HUES6 (cell line): ENCODE measurements around the gene LARGE1.
"Not testable (repeated sequence)": the region's sequence is repeated elsewhere in the genome, so short reads cannot be mapped to it uniquely, and the experiment has no call there.

Experiments used
- H3K27ac ChIP-seq: 2 replicates; pipeline ENCODE4 v1.7.0; 2013; ENCODE audit warnings: low read depth, mild to moderate bottlenecking, low read length, inconsistent platforms
- H3K27me3 ChIP-seq: 2 replicates; pipeline ENCODE4 v1.6.1; 2013; ENCODE audit warnings: low read length; ENCODE audit not compliant: control insufficient read depth, insufficient read depth
- H3K36me3 ChIP-seq: 2 replicates; pipeline ENCODE4 v1.6.1; 2013; ENCODE audit warnings: low read length; ENCODE audit not compliant: control insufficient read depth, insufficient read depth
- H3K4me1 ChIP-seq: 2 replicates; pipeline ENCODE4 v1.6.1; 2013; ENCODE audit warnings: low read length; ENCODE audit not compliant: control insufficient read depth, insufficient read depth
- H3K4me3 ChIP-seq: 2 replicates; pipeline ENCODE4 v1.5.1; 2013; ENCODE audit warnings: low read depth, low read length
- H3K9ac ChIP-seq: one replicate; pipeline ENCODE4 v1.6.1; 2013; ENCODE audit warnings: mild to moderate bottlenecking, low read length
- H3K9me3 ChIP-seq: 2 replicates; pipeline ENCODE4 v1.6.1; 2013; ENCODE audit warnings: low read depth, low read length; ENCODE audit not compliant: control insufficient read depth, insufficient read depth

Gene LARGE1

GRCh38 chr22:33380789-33381530 lies 539.3 kb downstream of the LARGE1 start:
- Histone ChIP-seq H3K4me3 (no peak overlapping the region), H3K27ac (no peak overlapping the region), H3K4me1 (no peaks in the 10 kb centered on the region), H3K9ac (no peak overlapping the region), H3K9me3 (peaks cover 4% of the 10 kb centered on the region; the same call in 1 of the 2 replicates), H3K27me3 (no peaks in the 10 kb centered on the region), H3K36me3 (peaks cover 17% of the 10 kb centered on the region; the same call in 1 of the 2 replicates)

GRCh38 chr22:33379836-33380235 lies 540.4 kb downstream of the LARGE1 start:
- H3K27ac ChIP-seq = no peak overlapping the region
- no peak overlapping the region for H3K9ac ChIP-seq
- H3K27me3 ChIP-seq = no peaks in the 10 kb centered on the region
- H3K4me3 ChIP-seq = no peak overlapping the region
- peaks cover 4% of the 10 kb centered on the region; the same call in 1 of the 2 replicates for H3K9me3 ChIP-seq
- peaks cover 17% of the 10 kb centered on the region; the same call in 1 of the 2 replicates for H3K36me3 ChIP-seq
- H3K4me1 ChIP-seq = no peaks in the 10 kb centered on the region

- H3K36me3 ChIP-seq = no peaks in the 10 kb centered on the region
- H3K4me1 ChIP-seq = no peaks in the 10 kb centered on the region
- H3K9ac ChIP-seq = no peak overlapping the region
- H3K4me3 ChIP-seq = no peak overlapping the region
- H3K27me3 ChIP-seq = no peaks in the 10 kb centered on the region
- no peak overlapping the region for H3K27ac ChIP-seq
- H3K9me3 ChIP-seq = peaks cover 19% of the 10 kb centered on the region
Measured at GRCh38 chr22:33372875-33373274, 547.4 kb downstream of the LARGE1 start.

GRCh38 chr22:33363256-33363655 lies 557.0 kb downstream of the LARGE1 start:
- not testable (repeated sequence) for H3K9me3 ChIP-seq, H3K4me1 ChIP-seq, H3K4me3 ChIP-seq, H3K9ac ChIP-seq, H3K27me3 ChIP-seq, H3K27ac ChIP-seq, H3K36me3 ChIP-seq

- Histone ChIP-seq H3K27me3 (no peaks in the 10 kb centered on the region), H3K36me3 (0 out of 2 replicates have a peak, but pooled peaks cover 3% of the 10 kb centered on the region), H3K9ac (no peak overlapping the region), H3K9me3 (no peaks in the 10 kb centered on the region), H3K4me3 (no peak overlapping the region), H3K4me1 (peaks cover 8% of the 10 kb centered on the region; the same call in 1 of the 2 replicates), H3K27ac (no peak overlapping the region)
Measured at GRCh38 chr22:33362702-33363101, 557.6 kb downstream of the LARGE1 start.

- Histone ChIP-seq H3K36me3 (0 out of 2 replicates have a peak, but pooled peaks cover 3% of the 10 kb centered on the region), H3K27ac (no peak overlapping the region), H3K9me3 (no peaks in the 10 kb centered on the region), H3K27me3 (no peaks in the 10 kb centered on the region), H3K9ac (no peak overlapping the region), H3K4me3 (no peak overlapping the region), H3K4me1 (peaks cover 8% of the 10 kb centered on the region; the same call in 1 of the 2 replicates)
Measured at GRCh38 chr22:33361581-33361980, 558.7 kb downstream of the LARGE1 start.

GRCh38 chr22:33357981-33358399 lies 562.3 kb downstream of the LARGE1 start:
- H3K27me3 ChIP-seq = no peaks in the 10 kb centered on the region
- H3K9me3 ChIP-seq = no peaks in the 10 kb centered on the region
- H3K27ac ChIP-seq = no peak overlapping the region
- H3K9ac ChIP-seq = no peak overlapping the region
- 0 out of 2 replicates have a peak, but pooled peaks cover 3% of the 10 kb centered on the region for H3K36me3 ChIP-seq
- peaks cover 8% of the 10 kb centered on the region; the same call in 1 of the 2 replicates for H3K4me1 ChIP-seq
- no peak overlapping the region for H3K4me3 ChIP-seq

- Histone ChIP-seq H3K27me3 (no peaks in the 10 kb centered on the region), H3K9ac (no peak overlapping the region), H3K27ac (no peak overlapping the region), H3K4me3 (no peak overlapping the region), H3K4me1 (no peaks in the 10 kb centered on the region), H3K9me3 (peaks cover 6% of the 10 kb centered on the region; the same call in 1 of the 2 replicates), H3K36me3 (peaks cover 3% of the 10 kb centered on the region; the same call in 1 of the 2 replicates)
Measured at GRCh38 chr22:33354928-33355327, 565.3 kb downstream of the LARGE1 start.

GRCh38 chr22:33353502-33353901 lies 566.8 kb downstream of the LARGE1 start:
- Histone ChIP-seq H3K4me3 (no peak overlapping the region), H3K36me3 (no peaks in the 10 kb centered on the region; the same call in 1 of the 2 replicates), H3K27me3 (no peaks in the 10 kb centered on the region), H3K27ac (no peak overlapping the region), H3K4me1 (no peaks in the 10 kb centered on the region), H3K9ac (no peak overlapping the region), H3K9me3 (peaks cover 17% of the 10 kb centered on the region; the same call in 1 of the 2 replicates)

GRCh38 chr22:33352768-33353167 lies 567.5 kb downstream of the LARGE1 start:
- peaks cover 17% of the 10 kb centered on the region; the same call in 1 of the 2 replicates for H3K9me3 ChIP-seq
- no peaks in the 10 kb centered on the region for H3K4me1 ChIP-seq
- no peaks in the 10 kb centered on the region; the same call in 1 of the 2 replicates for H3K36me3 ChIP-seq
- no peaks in the 10 kb centered on the region for H3K27me3 ChIP-seq
- H3K9ac ChIP-seq = no peak overlapping the region
- H3K4me3 ChIP-seq = no peak overlapping the region
- no peak overlapping the region for H3K27ac ChIP-seq

GRCh38 chr22:33350961-33351360 lies 569.3 kb downstream of the LARGE1 start:
- peaks cover 17% of the 10 kb centered on the region; the same call in 1 of the 2 replicates for H3K9me3 ChIP-seq
- no peak overlapping the region for H3K9ac ChIP-seq
- no peak overlapping the region for H3K27ac ChIP-seq
- H3K4me1 ChIP-seq = no peaks in the 10 kb centered on the region
- H3K4me3 ChIP-seq = no peak overlapping the region
- no peaks in the 10 kb centered on the region; the same call in 1 of the 2 replicates for H3K36me3 ChIP-seq
- no peaks in the 10 kb centered on the region for H3K27me3 ChIP-seq
